NCI-H2196 (cell line): Measurements from ENCODE around the gene DLST.
"Not testable (repeated sequence)": the region's sequence is repeated elsewhere in the genome, so short reads cannot be mapped to it uniquely, and the experiment has no call there.

Source experiments
- DNase-seq: peaks from one replicate; lab custom pipeline; 2025; ENCODE audit not compliant: unreplicated experiment; lab: John Stamatoyannopoulos, UW

The DLST gene

DNA sequence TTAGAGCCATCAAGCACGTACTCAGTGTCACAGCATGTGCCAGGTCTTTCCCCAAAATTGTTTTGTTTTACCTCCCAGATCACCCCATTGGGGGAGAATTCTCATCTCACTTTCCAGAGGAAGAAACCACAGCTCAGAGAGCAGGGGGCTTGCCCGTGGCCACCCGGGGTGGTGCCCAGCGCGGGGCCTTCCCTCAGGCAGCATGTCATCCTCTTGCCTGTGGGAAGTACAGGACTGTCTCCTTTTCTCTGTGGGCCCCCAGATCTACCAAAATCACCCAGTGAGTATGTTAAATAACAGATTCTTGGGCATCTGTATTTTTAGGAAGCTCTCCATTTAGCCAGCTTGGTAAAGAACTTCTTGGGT lies 35.4 kb downstream of the DLST start:
- DNase-seq = no peak

- no peak for DNase-seq
These were observed 35.9 kb downstream of the DLST start for GRCh38 chr14:74917646-74918081.

DNA sequence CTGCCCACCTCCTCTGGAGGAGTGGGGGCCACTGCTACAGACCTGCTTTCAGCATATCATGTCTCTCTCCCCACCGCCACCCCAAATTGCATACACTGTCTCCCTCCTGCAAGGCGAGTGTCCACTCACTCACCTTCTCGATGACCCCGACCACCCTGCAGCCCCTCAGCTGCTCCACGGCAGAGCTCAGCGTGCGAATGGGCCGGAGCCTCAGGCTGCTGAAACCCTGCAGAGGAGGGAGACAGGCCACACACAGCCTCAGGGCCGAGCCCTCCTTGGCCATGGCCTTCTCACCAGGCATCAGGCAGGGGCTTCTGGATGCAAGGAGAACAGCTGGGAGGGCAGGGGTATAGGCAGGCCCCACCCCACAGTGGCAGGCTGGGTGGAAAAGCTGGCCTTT lies 36.7 kb downstream of the DLST start:
- DNase-seq = no peak

DNA sequence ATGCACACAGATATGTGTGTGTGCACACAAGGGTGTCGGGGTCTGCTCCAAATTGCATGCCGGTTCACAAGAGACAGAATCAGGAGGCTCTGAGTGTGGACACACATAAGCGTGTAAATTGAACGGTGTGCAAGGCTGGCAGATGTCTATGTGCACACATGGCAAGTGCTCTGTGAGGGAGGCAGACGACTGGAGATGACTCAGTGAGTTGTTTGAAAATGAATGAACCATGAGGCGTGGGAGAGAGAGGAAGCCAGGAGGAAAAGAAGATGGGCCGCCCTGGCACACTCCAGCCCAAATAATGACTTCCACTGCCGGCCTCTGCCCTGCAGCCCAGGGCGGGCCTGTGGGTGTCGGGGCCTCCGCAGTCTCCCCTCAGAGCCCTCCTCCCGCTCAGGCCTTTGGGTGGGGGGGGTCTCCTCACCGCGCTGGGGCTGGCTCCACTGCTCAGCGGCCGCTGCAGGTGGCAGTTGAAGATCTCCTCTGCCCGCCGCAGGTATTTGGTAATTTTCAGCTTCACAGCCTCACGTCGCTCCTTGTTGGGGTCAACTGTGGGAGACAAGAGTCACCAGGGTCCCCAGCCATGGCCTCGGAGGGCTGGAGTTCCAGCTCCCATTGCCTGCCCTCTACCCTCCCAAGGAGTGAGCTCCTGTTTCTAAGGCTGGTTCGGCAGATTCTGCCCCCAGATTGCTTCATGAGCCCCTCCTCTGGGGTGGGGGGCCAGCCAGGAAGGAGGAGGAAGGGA lies 37.9 kb downstream of the DLST start:
- DNase-seq = no peak

- no peak for DNase-seq
These were observed 38.6 kb downstream of the DLST start for GRCh38 chr14:74920281-74920680.

DNA sequence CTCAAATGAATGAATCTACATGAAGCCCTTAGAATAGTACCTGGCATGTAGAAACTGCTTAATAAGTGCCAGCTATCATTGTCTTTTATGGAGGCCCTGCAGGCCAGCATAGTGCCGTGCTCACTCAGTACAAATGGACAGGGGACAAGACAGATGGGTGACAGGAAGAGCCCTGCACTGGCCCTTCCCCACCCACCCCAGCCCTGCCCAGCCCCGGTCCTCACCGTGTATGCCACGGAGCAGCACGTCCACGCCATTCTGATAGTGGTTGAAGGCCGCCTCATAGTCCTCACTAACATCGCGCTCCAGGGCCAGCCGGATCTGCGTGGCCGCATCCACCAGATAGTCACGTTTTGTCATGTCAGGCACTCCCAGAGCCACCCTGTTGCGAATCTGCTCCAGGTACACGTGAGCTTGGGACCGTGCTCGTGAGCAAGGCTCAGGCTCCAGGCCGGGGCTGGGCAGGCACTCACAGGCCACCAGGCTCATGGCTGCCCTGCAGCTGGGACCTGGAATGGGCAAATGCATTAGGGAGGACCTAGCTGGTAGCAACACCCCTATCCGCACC lies 39.4 kb downstream of the DLST start:
- DNase-seq = no peak

DNA sequence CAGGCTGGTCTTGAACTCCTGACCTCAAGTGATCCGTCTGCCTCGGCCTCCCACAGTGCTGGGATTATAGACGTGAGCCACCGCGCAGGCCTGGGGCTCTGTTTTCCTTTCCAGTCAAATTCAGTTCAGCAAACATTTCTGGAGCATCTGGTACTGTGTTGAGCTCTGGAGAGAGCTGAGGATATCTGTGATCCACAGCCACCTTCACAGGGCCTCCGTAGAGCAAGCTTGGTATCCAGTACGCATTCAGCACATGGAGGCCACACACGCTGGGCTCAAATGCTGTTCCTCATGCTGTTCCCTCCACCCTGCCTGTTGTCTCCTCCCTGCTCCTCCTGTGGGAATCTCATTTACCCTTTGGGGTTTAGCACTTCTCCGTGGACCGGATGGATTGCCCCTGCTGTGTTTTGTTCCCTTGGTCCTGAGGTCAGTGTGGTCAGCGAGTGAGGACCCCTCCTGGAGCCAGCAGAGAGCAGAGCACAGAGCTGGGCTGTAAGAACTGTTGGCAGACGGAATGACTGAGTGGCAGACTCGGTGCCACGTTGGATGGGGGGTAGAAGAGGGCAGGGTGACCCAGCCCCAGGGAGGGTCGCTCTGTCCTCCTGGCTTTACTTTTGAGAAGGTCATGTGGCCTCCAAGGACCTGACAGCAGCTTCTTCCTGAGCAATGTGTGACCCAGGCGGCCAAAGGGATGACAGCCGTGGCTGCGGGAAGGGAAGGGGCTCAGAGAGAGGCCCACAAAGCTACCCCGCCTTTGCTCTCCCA lies 40.5 kb downstream of the DLST start:
- no peak for DNase-seq

DNA sequence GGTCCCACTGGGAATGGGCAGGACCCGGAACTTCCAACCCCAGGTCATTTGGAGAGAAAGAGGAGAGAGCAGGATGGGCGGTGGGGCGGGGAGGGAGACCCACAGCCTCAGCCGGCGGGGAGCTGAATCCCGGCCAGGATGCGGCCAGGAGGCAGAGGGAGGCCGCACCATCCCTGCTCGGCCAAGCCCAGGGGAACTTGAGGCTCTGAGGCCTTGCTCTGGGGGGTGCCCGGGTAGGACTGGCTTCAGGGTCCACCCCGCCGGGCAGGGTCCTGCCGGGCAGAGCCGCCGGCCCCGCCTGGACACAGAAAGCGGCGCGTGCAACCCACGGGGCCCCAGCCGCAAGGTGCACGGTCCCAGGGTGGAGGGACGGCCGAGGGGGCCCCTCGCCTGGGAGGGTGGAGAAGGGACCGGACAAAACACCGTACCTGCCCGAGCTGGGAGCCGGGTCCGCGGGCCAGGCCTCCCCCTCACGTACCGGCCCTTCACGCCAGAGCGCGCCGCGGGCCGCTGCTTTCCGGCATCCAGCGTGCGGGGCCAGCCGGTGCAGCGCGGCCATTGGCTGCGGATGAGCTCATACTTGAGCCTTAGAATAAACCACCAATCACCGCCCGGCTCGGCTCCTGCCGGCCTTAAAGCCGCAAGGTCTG lies 41.2 kb downstream of the DLST start, which contains the start of gene RPS6KL1:
TSS of gene RPS6KL1 (minus strand) at position 509 of the 650 bp plus-strand sequence. CDS start 1,719 bp downstream, outside the sequence.
- peak; percentile 65 for DNase-seq

GRCh38 chr14:74924061-74924460 lies 42.3 kb downstream of the DLST start:
- no peak for DNase-seq

DNA sequence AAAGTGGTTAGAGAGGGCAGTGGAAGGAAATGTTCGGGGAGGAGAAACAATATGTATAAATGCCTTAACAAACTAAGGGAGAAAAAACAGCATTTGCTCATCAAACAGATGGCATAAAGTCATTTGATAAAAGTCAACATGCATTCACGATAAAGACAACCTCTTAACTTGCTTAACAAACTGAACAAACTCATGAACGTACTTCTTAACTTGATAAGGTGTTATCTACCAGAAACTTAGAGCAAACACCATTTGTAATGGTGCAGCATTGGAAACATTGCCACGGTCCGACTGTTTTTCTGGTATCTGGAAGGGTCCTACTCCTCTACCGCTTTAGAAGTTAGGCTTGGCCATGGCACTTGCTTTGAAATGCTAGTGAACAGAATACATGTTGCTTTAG lies 45.5 kb downstream of the DLST start:
- no peak for DNase-seq

GRCh38 chr14:74929242-74929641 lies 47.5 kb downstream of the DLST start:
- DNase-seq = no peak

DNA sequence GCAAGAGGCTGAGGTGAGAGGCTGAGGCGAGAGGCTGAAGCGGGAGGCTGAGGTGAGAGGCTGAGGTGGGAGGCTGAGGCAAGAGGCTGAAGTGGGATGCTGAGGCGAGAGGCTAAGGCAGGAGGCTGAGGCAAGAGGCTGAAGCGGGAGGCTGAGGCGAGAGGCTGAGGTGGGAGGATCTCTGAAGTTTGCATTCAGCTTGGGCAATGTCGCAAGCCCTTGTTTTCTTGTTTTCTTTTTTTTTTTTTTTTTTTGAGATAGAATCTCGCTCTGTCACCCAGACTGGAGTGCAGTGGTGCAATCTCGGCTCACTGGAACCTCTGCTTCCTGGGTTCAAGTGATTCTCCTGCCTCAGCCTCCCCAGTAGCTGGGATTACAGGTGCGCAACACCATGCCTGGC lies 50.0 kb downstream of the DLST start:
- not testable (repeated sequence) for DNase-seq

GRCh38 chr14:74932401-74932901 lies 50.7 kb downstream of the DLST start:
- no peak for DNase-seq

DNA sequence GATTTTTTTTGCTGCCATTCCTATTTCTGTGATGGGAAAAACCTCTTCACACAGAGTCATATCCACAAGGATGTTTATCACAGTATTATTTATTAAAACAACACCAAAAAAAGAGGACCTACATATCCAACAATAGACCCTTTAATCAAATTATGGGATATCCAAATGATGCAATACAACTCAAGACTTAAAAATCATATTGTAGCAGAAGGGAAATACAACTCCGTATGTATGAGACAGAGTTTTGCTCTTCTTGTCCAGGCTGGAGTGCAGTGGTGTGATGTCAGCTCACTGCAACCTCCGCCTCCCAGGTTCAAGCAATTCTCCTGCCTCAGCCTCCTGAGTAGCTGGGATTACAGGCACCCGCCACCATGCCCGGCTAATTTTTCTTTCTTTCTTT lies 51.2 kb downstream of the DLST start:
- DNase-seq = not testable (repeated sequence)

DNA sequence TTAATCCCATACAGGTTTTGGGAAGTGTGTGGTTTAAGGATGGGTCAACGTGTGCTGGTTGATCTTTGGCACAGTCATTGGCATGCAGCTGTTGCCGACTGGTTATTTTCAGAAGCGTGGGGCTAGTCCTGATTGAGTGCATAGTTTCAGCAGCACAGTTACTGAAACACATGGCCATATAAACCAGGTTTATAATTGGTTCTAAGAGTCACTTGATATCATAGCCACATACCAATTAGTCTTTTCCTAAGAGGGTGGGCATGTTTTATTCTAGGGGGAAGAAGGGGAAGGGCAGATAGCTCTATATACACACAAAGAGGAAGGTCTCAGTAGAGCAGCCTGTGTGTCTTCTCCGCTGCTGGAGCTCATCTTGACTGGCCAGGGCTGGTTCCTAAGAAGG lies 52.3 kb downstream of the DLST start:
- DNase-seq = no peak

- no peak for DNase-seq
These were observed 53.0 kb downstream of the DLST start for GRCh38 chr14:74934476-74935359.

DNA sequence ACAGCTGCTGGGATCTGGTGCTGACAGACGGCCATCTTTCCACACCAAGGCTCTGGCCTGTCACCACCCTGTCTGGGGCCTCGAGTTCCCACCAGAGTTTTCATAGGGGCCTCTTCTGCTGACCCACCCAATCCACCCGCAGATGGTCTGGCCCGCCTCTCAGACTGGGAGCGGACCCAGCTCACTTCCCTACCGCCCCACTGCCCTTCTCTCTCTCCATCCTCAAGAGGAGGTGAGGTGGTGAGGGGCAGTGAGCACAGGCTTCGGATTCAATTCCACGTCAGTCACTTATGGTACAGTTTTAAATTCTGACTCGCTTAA lies 53.6 kb downstream of the DLST start:
- no peak for DNase-seq

DNA sequence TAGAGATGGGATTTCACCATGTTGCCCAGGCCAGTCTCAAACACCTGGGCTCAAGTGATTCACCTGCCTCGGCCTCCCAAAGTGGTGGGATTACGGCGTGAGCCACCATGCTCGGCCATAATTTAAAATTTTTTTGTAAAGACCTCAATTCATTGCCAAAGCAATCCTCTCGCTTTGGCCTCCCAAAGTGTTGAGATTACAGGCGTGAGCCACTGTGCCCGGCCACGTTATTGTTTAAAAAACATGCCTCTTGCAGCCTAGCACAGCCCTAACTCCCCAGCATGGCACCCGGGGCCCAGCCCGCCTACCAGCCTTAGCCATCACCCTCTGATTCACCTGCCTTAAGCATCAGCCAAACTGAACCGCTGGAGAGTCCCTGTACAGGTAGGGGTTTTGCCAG lies 54.4 kb downstream of the DLST start:
- no peak for DNase-seq

DNA sequence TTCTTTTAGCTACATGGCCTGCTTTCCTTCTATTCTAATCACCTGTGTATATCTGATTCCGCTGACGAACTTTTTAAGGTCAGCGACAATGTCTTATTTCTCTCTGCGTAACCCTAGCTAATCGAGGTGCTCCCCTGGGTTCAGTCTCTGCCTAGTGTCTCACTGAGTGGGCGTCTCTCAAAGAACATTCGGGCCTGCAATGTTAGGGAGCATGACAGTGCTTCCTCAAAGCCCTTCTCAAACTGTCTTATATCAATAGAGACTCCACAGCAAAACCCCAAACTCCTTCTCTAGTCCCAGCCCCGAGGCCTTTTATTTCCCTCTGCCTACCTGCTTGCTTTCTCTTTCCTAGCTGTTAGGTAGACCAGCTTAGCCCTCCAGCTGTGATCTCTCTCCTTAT lies 55.0 kb downstream of the DLST start:
- DNase-seq = no peak

DNA sequence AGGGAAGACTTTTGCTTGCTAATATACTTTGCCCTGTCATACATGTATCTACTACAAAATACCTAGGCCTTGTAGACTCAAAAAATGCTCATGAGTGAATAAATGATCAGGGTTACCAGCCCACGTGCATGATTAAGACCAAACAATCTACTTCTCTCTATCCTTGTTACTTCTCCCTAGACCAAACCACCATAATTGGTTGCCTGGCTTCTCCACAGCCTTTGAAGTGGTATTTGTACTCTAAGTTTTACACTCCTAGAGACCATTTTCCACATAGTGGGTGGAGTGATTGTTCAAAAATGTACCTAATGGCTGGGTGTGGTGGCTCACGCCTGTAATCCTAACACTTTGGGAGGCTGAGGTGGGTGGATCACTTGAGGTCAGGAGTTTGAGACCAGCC lies 55.5 kb downstream of the DLST start:
- DNase-seq = no peak
